Neural cell (in vitro differentiated cells): Measurements from ENCODE around the gene ALOX12.

Experiments
- POLR2AphosphoS5 ChIP-seq: IDR thresholded peaks from 2 replicates; pipeline ENCODE4 v1.6.1; 2012
- SMC3 ChIP-seq: fragments of 450-650 bp; conservative IDR thresholded peaks from 2 replicates; pipeline ENCODE4 v1.6.1; 2014; ENCODE audit warnings: antibody characterized with exemption, mild to moderate bottlenecking, moderate library complexity; ENCODE audit not compliant: poor library complexity
- TAF1 ChIP-seq: IDR thresholded peaks from 2 replicates; pipeline ENCODE4 v1.6.1; 2012; ENCODE audit warnings: low read depth
- TF ChIP-seq, protein P1 (sequence below): fragments of 450-650 bp; IDR thresholded peaks from 2 replicates; pipeline ENCODE4 v1.5.1; 2014; ENCODE audit warnings: antibody characterized with exemption, mild to moderate bottlenecking, moderate library complexity; ENCODE audit not compliant: poor library complexity, severe bottlenecking

DNA sequence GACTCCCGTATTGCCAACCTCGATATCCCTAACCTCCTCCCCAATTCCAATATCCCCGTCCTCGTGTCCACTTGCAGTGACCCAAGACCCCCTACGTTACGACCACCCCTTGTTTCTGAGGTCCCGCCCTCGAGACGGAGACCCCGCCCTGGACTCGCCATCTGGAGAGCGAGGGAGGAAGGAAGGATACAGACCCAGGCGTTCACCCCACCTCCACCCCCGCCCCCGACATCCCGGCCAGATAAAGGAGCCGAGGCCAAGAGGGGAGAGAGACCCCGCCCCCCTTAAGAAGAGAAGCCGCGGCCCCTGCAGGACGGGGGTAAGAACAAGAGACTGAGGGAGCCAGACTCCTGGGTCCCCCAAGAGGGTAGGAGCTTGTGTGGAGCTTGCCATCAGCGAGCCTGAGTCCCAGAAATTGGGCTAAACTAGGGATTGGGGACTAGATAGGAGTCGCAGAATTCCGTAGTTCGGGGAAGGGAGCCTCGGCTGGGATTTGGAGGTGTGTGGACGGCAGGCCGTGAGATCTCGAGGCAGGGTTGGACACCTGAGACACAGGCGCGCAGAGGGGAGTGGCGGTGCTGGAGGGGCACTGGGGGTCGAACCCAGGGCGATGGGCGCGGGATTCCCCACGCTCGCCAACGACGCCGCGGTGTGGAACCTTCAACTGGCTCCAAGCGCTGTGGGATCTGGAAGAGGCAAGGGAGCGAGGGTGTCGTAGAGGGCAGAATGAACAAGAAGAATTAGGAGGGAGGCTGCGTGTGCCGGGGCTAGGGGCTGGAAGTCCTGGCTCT, 27.1 kb downstream of the ALOX12 start, which contains the start of gene BCL6B:
- TF ChIP-seq, protein P1, sequence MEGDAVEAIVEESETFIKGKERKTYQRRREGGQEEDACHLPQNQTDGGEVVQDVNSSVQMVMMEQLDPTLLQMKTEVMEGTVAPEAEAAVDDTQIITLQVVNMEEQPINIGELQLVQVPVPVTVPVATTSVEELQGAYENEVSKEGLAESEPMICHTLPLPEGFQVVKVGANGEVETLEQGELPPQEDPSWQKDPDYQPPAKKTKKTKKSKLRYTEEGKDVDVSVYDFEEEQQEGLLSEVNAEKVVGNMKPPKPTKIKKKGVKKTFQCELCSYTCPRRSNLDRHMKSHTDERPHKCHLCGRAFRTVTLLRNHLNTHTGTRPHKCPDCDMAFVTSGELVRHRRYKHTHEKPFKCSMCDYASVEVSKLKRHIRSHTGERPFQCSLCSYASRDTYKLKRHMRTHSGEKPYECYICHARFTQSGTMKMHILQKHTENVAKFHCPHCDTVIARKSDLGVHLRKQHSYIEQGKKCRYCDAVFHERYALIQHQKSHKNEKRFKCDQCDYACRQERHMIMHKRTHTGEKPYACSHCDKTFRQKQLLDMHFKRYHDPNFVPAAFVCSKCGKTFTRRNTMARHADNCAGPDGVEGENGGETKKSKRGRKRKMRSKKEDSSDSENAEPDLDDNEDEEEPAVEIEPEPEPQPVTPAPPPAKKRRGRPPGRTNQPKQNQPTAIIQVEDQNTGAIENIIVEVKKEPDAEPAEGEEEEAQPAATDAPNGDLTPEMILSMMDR, result no peak
- no peak for TF ChIP-seq SMC3
- no peak for TF ChIP-seq TAF1
- TF ChIP-seq POLR2AphosphoS5, result no peak
